NCI-H748 treated with DMSO at 0.1 percent for 48 hours (cell line): ENCODE results near the gene IFT122.

ENCODE experiments used
- DNase-seq: peaks from one replicate; lab custom pipeline; 2025; lab: John Stamatoyannopoulos, UW

The IFT122 gene

DNA sequence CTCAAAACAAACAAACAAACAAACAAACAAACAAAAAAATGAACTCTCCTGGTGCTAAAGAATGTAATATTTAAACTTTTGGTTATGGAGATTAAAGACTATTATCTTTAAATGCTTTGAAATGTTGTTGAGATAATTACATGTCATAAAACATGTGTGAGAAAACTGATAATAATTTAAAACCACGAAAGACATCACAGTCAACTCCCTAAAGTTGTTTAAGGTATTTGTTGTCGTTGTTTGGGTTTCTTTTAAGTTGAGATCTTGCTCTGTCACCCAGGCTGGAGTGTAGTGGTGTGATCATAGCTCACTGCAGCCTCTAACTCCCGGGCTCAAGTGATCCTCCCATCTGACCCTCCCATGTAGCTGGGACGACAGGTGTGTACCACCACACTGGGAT, 23.6 kb upstream of the IFT122 start:
- no peak for DNase-seq

DNA sequence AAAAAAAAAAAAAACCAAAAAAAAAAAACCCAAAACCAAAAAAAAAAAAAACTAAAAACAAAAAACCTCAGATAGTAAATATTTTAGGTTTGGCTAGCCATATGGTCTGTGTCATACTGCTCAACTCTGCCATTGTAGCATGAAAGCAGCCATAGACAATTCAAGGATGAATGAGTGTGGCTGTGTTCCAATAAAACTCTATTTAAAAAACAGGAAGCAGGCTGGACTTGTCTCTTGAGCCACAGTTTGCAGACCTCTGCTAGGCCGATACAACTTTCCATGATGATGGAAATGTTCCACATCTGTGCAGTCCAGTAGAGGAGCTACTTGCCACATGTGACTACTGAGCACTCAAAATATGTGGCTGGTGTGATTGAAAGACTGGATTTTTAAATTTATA, 22.7 kb upstream of the IFT122 start:
- DNase-seq, result no peak

DNA sequence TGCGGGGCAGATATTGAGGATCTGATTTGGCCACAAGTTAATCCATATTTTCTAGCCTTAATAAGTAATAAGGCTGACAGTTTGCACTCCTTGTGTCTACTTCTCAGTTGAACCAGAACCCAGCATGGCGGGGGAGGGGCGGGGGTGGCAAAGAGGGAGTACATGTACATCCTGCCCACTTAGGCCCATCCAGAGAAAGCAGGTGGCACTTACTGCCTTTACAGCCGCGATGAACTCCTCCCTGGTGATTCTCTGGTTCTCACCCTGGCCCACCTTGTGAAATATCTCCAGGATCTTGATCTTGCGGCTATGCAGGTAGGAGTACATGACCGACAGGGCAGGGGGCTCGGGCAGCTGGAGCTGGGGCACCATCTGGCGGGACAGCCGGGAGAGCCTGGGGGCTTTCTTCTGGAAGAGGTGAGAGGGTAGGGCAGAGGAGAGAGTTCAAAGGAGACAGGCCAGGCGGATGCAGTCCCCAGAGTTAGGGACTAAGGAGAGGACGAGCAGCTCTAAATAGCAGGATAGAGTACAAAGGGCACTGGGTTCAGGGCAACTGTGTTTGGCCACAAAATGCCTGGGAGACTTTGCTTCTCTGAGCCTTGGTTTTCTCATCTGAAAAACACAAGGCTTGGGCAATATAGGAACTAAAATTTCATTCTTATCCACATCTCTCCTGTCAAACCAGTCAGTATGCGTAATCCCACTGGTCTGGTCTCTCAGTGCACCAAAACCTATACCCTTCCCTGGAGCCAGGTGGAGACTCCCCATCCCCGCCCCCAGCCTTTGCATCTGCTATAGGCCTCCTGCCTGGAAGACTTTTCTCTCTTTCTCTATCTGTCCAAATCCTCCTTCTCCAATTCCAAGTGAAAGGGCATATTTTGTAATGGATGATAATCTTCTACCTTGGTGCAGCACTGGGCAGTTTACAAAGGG, 21.7 kb upstream of the IFT122 start:
- DNase-seq, result no peak

DNA sequence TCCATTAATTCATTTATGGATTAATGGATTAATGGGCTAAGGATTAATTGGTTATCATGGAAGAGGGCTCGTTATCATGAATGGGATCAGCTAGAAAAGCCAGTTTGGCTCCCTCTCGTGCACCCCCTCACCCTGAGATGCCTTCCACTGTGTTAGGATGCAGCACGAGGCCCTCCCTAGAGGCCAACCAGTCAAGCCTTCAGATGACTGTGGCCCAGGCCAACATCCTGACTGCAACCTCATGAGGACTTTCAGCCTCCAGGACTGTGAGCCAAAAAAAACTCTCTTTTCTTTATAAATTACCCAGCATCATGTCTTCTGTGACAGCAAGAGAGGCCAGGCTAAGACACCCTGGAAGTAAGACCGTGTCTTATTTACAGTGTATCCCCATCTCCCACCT, 20.5 kb upstream of the IFT122 start:
- no peak for DNase-seq

- DNase-seq, result no peak
Observed at GRCh38 chr3:129421236-129421883, 18.7 kb upstream of the IFT122 start.

DNA sequence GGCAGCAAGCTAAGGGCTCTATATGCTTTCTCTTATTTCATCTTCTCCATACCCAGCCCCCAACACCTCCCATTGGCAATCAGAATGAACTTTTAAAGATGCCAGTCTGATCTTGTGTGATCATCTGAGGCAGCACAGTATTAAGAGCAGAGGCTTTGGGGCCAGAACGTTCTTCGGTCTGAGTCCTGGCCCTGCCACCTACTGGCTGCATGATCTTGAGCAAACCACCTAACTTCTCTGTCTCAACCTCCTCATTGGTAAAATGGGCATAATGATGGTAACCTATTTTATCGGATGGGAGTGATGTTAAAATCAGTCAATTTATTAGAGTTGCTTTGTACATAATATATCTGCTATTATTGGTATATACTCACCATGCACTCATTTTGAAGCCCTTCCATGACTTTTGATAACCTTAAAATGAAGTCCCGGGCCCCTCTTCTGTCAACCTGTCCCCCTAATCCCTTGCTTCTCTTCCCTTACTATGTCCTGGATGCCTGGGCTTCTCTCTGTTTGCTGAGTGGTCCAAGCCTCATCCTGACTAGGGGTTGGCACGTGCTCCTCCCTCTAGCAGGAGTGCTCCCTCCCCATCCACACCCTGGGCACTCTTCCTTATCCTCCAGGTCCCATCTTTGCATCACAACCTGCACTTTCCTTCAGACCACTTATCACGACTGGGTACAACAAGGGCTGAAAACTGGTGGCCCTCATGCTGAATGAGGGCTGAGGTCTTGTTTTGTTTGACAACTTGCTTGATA, 17.9 kb upstream of the IFT122 start:
- no peak for DNase-seq

DNA sequence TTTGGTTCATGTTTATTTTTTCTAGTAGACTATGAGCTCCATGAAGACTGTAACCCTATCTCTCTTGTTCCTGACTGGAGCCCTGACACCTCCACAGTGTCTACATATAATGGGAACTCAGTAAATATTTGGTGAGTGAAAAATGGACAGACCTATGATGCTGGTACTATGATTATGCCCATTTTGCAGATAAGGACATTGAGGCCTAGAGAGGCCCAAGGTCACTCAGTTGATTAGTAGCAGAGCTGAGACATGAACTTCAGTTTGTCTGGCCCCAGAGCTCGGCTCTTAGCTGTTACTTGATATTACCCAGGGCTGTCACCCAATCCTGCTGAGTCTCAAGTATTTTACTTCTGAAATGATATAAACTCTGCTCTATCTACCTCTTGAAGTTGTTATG, 17.1 kb upstream of the IFT122 start:
- no peak for DNase-seq

GRCh38 chr3:129424185-129424841, 15.7 kb upstream of the IFT122 start:
- no peak for DNase-seq

- DNase-seq, result no peak
Observed at GRCh38 chr3:129425213-129425612, 14.8 kb upstream of the IFT122 start.

DNA sequence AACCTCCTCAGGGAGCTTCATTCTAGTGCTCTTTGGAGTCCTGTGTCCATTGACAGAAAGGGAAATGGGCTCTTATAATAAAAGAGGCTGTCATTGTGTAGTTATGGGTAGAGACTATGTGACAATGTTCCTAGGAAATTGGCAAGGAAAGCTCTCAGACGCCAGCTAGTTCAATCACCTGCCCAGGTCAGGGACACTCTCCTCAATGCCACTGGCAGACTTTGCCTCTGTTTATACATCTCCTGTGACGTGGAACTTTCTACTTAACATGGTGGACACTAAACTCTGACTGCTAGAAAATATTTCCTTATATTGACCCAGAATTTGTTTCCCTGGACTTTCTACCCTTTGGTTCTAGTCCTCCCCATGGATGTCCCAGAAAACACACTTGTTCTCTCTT, 14.4 kb upstream of the IFT122 start:
- no peak for DNase-seq

DNA sequence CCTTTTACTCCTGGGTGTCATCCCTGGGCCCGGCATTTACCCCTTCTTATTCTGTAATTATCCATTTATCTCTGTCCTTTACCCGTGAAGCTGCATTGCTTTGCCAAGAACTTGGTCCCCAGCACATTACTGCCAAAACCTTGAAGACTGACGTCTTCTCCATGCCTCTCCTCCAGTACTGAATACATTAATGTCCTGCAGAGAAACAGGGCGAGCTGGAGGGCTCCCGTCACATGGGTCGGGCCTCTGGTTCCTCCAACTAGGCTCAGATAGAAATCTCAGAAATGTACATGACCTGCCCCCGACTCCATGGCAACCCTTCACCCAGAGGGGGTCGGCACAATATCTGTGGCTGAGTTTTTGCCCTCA, 12.0 kb upstream of the IFT122 start:
- no peak for DNase-seq

DNA sequence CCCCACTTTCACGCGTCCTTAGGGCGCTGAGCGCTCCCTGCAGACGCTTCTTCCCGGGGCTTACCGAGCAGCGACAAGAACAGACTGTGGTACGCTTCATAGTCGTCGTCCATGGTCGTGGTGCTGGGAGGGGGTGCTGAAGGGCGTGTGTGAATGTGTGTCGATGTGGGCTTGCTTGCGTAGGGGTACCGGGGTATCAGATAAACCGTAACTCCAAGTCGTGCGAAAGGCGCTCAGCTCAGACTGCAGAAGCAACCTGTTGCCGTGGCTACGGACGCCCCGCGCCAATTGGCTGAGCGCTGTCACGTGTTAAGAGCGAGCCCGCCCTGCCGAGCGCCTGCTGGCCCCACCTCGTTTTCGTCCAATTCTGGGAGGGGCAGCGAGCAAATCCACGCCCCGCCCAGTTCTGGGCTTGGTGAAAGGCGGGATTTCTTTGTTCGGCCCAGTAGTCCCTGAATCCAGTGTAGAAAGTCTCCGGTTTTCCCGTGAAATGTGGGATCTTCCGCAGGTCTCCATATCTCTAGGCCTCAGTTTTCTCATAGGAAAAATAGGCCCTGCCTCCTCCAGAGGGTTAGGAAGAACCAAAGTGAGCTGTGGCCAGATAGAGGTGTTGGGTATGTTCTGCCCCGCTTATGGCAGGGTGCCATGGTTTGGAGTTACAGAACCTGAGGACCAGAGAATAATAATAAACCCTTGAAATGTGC, 11.5 kb upstream of the IFT122 start, which contains the start of gene EFCAB12:
Gene EFCAB12, minus strand, starts transcription at position 261 of the 704 bp plus-strand sequence. Its CDS starts 148 bp downstream, at position 113.
- DNase-seq, result peak; percentile 79

DNA sequence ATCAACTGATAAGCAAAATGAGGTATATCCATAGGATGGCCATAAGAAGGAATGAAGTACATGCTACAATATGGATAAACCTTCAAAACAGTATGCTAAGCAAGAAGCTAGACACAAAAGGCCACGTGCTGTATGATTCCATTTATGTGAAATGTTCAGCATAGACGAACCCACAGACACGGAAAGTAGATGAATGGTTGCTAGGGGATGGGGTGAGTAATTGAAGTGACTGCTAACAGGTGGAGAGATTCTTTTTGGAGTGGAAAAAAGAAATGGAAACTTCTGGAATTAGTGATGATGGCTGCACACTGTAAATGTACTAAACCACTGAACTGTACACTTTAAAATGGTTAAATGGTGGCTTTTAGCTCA, 11.0 kb upstream of the IFT122 start:
- DNase-seq, result no peak

GRCh38 chr3:129429602-129430001, 10.4 kb upstream of the IFT122 start:
- DNase-seq, result no peak

DNA sequence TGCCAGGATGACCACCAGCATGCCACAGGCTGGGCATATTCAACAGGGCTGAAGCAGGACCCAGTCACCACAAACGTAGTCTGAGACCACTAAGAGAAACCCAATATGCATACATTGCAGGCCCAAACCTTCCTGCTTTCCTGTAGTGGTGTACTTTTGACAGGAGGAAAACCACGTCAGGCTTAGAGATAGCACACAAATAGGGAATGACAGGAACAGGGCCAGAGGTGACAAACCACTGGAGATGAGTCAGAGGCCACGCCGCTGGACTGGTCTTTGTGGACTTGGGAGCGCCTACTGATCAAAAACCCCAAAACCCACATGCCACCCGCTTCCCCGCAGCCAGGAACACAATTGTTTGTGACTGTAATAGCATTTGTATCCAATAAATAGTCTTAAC, 8.0 kb upstream of the IFT122 start:
- no peak for DNase-seq

GRCh38 chr3:129432671-129433070, 7.4 kb upstream of the IFT122 start:
- no peak for DNase-seq

DNA sequence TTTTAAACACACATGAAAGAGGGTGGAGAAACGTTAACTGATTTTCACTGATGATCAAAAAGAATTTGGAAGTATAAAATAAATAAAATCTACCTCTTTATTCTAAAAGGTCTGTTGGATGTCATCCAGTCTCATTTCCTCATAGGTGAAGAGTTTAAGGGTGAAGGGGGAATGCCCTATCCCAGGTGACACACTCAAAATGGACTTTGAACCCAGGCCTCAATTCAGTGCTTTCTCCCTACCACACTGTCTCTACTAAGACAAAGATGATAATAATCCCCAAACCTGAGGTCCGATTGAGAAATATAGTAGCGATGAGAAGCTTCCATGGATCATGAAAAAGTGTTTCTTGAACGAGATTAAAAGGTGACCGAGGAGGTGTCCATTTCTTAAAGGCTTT, 6.5 kb upstream of the IFT122 start:
- DNase-seq, result no peak

DNA sequence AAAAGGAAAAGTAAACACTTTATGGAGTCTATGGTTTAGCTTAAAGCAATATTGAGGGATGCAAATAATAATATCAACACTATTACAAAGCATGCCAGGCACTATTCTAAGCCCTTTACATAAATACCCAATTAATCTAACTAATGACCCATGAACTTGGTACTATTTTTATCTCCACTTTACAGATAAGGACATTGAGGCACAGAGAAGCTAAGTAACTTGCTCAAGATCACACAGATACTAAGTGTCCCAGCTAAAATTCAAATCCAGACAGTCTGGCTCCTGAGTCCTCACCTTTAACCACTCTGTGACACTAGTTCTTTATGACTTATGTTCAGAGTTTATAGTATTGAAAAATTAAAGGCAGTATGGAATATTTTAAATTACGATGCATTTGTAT, 5.9 kb upstream of the IFT122 start:
- DNase-seq, result no peak

- DNase-seq, result no peak
Observed at GRCh38 chr3:129435367-129435766, 4.7 kb upstream of the IFT122 start.

DNA sequence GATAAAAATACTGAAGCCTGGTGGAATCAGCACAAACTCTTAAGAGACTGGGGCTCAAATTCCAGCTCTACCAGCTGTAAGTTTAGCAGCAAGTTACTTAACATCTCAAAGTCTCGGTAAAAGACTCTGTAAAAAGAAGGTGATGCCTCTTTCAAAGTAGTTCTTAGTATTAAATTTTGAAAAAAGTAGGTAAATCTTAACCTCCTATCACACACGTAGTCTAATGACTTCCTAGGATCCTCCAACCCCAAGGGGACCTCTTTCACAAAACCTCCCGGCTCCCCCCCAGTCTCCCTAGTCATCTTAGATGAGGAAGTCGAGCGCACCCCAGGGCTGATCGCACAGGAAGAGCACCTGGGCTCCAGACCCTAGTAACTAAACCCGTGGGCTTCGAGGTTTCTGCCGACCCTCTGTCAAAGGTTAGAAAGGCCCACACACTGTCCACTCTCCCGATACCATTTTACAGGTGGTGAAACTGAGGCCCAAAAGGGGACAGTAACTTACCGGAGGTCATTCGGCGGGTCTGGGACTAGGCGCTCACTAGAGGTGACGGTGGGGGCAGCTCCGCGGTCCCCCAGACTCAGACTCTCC, 703 bp upstream of the IFT122 start:
- DNase-seq, result no peak

DNA sequence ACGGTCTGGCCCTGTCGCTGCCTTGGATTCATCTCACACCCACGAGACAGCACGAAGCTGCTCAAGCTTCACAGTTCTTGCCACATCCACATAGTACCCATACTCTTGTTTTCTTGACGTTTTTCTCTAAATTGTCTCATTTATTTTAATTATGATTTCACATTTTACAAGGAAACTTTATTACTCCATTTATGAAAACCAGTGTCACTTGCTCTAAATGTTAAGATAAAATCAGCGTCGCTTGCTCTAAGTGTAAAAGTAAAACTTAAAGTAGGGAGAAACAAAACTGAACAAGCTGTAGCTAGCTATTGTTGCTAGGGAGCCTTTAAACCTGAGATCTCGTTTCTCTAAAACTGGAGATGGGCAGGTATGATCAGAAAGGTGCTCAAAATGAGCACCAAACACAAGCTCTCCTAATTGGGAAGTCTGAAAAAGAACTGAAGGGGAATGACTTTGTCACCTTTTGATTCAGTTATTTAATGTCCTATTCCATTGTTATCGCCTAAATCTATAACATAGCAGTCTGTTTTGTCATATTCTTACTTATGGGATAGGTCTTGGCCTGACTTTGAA, 680 bp downstream of the IFT122 start:
- DNase-seq, result no peak
